GM12801 (cell line): Measurements from ENCODE around the gene SLC25A6.

Experiments used
- TF ChIP-seq, protein P1 (sequence below): IDR thresholded peaks from one replicate; pipeline ENCODE4 v1.5.1; 2011; ENCODE audit warnings: control low read depth; ENCODE audit not compliant: insufficient read length; ENCODE audit errors: extremely low read depth

The SLC25A6 gene

DNA sequence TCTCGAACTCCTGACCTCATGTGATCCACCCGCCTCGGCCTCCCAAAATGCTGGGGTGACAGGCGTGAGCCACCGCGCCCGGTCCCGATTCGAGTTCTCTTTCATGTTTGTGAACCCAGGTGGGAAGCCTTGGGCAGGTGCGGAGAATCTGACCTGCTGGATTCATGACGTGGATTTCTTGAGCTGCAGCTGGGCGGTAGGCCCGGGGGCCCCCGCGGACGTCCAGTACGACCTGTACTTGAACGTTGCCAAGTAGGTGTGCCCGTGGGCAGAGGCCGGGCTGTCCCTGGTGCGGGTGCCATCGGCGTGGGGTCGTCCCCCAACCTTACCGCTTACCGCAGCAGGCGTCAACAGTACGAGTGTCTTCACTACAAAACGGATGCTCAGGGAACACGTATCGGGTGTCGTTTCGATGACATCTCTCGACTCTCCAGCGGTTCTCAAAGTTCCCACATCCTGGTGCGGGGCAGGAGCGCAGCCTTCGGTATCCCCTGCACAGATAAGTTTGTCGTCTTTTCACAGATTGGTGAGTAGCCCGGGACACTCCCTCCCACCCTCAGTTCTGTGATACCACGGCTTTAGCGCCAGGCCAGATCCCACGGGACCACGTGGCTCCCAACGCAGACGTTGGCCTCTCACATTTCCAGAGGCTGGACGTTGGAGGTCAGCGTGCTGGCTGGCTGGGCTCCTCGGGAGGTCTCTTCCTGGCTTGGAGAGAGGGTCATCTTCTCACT is 39.8 kb downstream of the SLC25A6 start:
- TF ChIP-seq, protein P1, sequence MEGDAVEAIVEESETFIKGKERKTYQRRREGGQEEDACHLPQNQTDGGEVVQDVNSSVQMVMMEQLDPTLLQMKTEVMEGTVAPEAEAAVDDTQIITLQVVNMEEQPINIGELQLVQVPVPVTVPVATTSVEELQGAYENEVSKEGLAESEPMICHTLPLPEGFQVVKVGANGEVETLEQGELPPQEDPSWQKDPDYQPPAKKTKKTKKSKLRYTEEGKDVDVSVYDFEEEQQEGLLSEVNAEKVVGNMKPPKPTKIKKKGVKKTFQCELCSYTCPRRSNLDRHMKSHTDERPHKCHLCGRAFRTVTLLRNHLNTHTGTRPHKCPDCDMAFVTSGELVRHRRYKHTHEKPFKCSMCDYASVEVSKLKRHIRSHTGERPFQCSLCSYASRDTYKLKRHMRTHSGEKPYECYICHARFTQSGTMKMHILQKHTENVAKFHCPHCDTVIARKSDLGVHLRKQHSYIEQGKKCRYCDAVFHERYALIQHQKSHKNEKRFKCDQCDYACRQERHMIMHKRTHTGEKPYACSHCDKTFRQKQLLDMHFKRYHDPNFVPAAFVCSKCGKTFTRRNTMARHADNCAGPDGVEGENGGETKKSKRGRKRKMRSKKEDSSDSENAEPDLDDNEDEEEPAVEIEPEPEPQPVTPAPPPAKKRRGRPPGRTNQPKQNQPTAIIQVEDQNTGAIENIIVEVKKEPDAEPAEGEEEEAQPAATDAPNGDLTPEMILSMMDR: no peak

DNA sequence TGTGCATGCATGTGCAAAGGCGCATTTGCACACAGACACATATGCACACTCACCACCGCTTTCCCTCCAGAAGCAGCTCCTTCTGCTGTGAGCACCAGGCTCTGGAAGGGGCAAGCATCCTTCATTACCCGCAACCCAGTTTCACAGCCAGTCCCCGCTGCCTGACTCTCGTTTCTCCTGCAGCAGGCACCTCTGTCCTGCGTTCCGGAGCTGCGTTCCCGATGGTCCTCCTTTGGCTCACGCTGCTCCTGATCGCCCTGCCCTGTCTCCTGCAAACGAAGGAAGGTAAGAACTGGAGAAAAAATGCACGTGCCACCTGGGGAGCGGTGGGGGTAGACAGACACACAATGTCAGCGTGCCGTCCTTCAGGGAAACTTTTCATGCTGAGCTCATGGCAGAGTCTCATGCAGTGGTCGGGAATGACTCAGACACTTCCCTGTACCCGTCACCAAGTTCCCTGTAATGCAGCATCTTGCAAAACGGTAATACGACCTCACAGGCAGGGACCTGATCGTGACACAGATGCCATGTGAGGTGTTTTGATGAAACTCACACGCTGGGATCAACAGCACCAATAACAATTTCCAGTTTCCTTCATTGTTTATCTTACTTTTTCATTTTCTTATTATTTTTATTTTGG is 50.2 kb downstream of the SLC25A6 start:
- TF ChIP-seq, protein P1: no peak

DNA sequence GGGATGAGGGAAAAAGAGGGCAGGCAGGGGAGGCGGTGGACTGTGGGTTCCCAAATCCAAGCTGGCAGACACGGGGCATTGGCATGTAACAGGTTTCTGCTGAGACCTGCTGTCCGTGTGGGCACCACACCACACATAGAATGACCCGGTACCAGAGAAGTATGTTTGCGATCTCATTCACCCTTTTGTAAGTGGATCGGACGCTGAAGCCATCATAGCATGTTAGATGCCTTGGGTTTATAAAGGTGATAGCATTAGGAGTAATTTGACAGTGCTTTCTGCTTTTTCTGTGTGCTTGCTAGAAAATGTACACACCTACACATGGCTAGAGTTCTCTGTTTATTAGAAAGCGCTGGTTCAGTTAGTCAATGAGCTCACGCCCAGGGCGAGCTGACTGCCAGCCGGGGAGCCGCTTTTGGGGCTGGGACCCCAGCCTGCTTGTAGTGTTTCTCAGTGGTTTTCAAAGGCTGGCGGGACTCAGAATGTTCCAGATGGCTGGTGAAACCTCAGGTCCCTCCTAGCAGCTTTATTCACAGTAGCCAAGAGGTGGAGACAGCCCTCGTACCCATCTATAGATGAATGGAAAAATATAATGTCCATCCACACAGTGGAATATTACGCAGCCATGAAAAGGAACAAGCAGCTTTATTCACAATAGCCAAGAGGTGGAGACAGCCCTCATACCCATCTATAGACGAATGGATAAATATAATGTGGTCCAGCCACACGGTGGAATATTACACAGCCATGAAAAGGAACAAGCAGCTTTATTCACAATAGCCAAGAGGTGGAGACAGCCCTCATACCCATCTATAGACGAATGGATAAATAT is 54.7 kb downstream of the SLC25A6 start:
- TF ChIP-seq, protein P1: no peak

DNA sequence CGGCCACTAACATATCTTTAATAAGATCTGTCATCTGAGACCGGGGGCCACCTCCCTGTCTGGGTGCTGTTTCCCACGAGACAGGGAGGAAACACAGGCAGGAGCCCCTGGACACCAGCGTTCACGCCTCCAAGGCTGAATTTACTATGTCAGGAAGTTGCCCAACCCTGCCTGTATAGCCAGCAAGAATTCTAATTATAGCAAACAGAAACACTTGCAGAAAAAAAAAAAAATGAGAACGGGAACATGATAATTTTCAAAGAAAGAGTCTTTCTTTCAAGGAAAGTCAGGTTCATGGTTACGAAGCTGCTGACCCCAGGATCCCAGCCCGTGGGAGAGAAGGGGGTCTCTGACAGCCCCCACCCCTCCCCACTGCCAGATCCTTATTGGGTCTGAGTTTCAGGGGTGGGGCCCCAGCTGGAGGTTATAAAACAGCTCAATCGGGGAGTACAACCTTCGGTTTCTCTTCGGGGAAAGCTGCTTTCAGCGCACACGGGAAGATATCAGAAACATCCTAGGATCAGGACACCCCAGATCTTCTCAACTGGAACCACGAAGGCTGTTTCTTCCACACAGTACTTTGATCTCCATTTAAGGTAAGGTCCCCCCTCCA is 55.5 kb downstream of the SLC25A6 start, which contains the start of gene IL3RA:
IL3RA (plus strand) TSS at position 455 of the 613 bp plus-strand sequence. CDS start 4,981 bp downstream, outside the sequence.
- TF ChIP-seq, protein P1: no peak
